CD14-positive monocyte (primary cell): ENCODE results near the gene UTP11. TPM values are rescaled to one million over a fixed set of nuclear protein-coding genes. Genes with fewer than 3 reads are reported as not detected.

ENCODE experiments used
- DNase-seq, 3 donors: peaks; one replicate each; pipeline ENCODE4 v3.0.0-alpha.2; 2011 to 2022
- H2AFZ ChIP-seq: 2 replicates; pipeline ENCODE4 v1.6.0; 2012; ENCODE audit warnings: mild to moderate bottlenecking, low read depth, low read length, inconsistent platforms; ENCODE audit not compliant: insufficient read depth, poor library complexity, severe bottlenecking
- H3K27ac ChIP-seq, 2 donors: 1 replicate in 1 of 2; 2 replicates in 1 of 2; pipeline ENCODE4 v1.5.1; 2012 to 2013; ENCODE audit warnings: low read length in 2 of 2, control low read depth in 1 of 2, inconsistent platforms in 1 of 2, low read depth in 1 of 2, mild to moderate bottlenecking in 1 of 2
- H3K27me3 ChIP-seq, 2 donors: one replicate each; pipeline versions ENCODE4 v1.6.0 to v1.6.1; 2011 to 2013; ENCODE audit warnings: low read length in 2 of 2; ENCODE audit not compliant: control insufficient read depth in 2 of 2, insufficient read depth in 2 of 2
- H3K36me3 ChIP-seq, 2 donors: replicated peaks in 1 of 2; 1 replicate in 1 of 2; 2 replicates in 1 of 2; pipeline versions ENCODE4 v1.5.1 to v1.6.1; 2012 to 2013; ENCODE audit warnings: low read length in 2 of 2, control low read depth in 1 of 2, inconsistent platforms in 1 of 2, mild to moderate bottlenecking in 1 of 2; ENCODE audit not compliant: insufficient read depth in 2 of 2, control insufficient read depth in 1 of 2
- H3K4me1 ChIP-seq, 2 donors: 1 replicate in 1 of 2; 2 replicates in 1 of 2; pipeline versions ENCODE4 v1.5.1 to v1.6.1; 2012 to 2013; ENCODE audit warnings: low read length in 2 of 2, control low read depth in 1 of 2, inconsistent platforms in 1 of 2, mild to moderate bottlenecking in 1 of 2, moderate library complexity in 1 of 2; ENCODE audit not compliant: insufficient read depth in 2 of 2, control insufficient read depth in 1 of 2
- H3K4me2 ChIP-seq: replicated peaks from 2 replicates; pipeline ENCODE3; 2012; ENCODE audit warnings: low read length, moderate library complexity, mild to moderate bottlenecking; ENCODE audit not compliant: poor library complexity, severe bottlenecking; ENCODE audit errors: extremely low read depth
- H3K4me3 ChIP-seq, 3 experiments: fragments of 200-600 bp in 1 of 3; sonication (generic) in 1 of 3; replicated peaks in 1 of 3; 1 replicate in 2 of 3; 2 replicates in 1 of 3; pipeline ENCODE4 v1.5.1; 2011 to 2013; ENCODE audit warnings: low read length in 3 of 3, mild to moderate bottlenecking in 3 of 3, control low read depth in 2 of 3, low read depth in 2 of 3, inconsistent platforms in 1 of 3, moderate library complexity in 1 of 3
- H3K79me2 ChIP-seq: 2 replicates; pipeline ENCODE4 v1.6.0; 2012; ENCODE audit warnings: mild to moderate bottlenecking, control low read depth, inconsistent platforms, low read length, moderate library complexity; ENCODE audit not compliant: insufficient read depth
- H3K9ac ChIP-seq: 2 replicates; pipeline ENCODE4 v1.6.0; 2017; ENCODE audit warnings: low read length, mild to moderate bottlenecking; ENCODE audit not compliant: insufficient read depth, poor library complexity, severe bottlenecking
- H3K9me3 ChIP-seq, 2 donors: replicated peaks in 1 of 2; 1 replicate in 1 of 2; 2 replicates in 1 of 2; pipeline versions ENCODE4 v1.5.1 to v1.6.1; 2012 to 2013; ENCODE audit warnings: low read length in 2 of 2, control low read depth in 1 of 2; ENCODE audit not compliant: control insufficient read depth in 1 of 2, insufficient read depth in 1 of 2
- H4K20me1 ChIP-seq: 2 replicates; pipeline ENCODE4 v1.6.0; 2012; ENCODE audit warnings: mild to moderate bottlenecking, low read length, control low read depth, moderate library complexity; ENCODE audit not compliant: insufficient read depth
- H3K27ac Mint-ChIP-seq, 7 donors: one replicate each; pipeline ENCODE4 v1.8.0; 2020; ENCODE audit warnings: mild to moderate bottlenecking in 7 of 7, mixed read lengths in 7 of 7, moderate library complexity in 6 of 7, inconsistent platforms in 2 of 7
- H3K27me3 Mint-ChIP-seq, 3 donors: one replicate each; pipeline ENCODE4 v1.8.0; 2021 to 2022; ENCODE audit warnings: low read depth in 3 of 3, mild to moderate bottlenecking in 3 of 3, mixed read lengths in 3 of 3, moderate library complexity in 3 of 3, inconsistent platforms in 1 of 3
- H3K36me3 Mint-ChIP-seq, 2 donors: one replicate each; pipeline ENCODE4 v1.8.0; 2020; ENCODE audit warnings: mixed read lengths in 2 of 2, inconsistent platforms in 1 of 2, mild to moderate bottlenecking in 1 of 2
- H3K4me1 Mint-ChIP-seq: one replicate; pipeline ENCODE4 v1.8.0; 2020; ENCODE audit warnings: mild to moderate bottlenecking, mixed read lengths
- H3K4me3 Mint-ChIP-seq, 2 donors: one replicate each; pipeline ENCODE4 v1.8.0; 2020; ENCODE audit warnings: mild to moderate bottlenecking in 2 of 2, mixed read lengths in 2 of 2, moderate library complexity in 1 of 2
- H3K9me3 Mint-ChIP-seq, 7 donors: one replicate each; pipeline ENCODE4 v1.8.0; 2020 to 2022; ENCODE audit warnings: mixed read lengths in 7 of 7, mild to moderate bottlenecking in 6 of 7, moderate library complexity in 6 of 7, inconsistent platforms in 2 of 7
- WGBS: methylation state at CpG from one replicate; pipeline ENCODE4 v1.1.5; 2013; ENCODE audit warnings: missing lambda C conversion rate; ENCODE audit not compliant: insufficient coverage; 5-methylcytosine and 5-hydroxymethylcytosine counted together
- intact Hi-C, 2 donors: fragments of 100-400 bp; cut with micrococcal nuclease; formaldehyde crosslinking; loops; one replicate each; pipeline versions ENCODE4 v1.15.0 to v1.15.1; 2023
- polyA plus RNA-seq, 3 donors: library from polyadenylated mRNA; depleted of rRNA in 1 of 3; unstranded in 2 of 3; stranded (reverse) in 1 of 3; fragments of 300-500 nt in 2 of 3; fragments of >200 nt in 1 of 3; fragmentation: Illumina TruSeq in 2 of 3; gene quantifications; 1 replicate in 2 of 3; 2 replicates in 1 of 3; pipeline ENCODE4 v1.2.3, GENCODE V29; 2012 to 2021
- TF ChIP-seq, protein P1 (sequence below): fragments of 200-600 bp; IDR thresholded peaks from one replicate; pipeline ENCODE4 v1.8.0; 2022; ENCODE audit warnings: antibody characterized with exemption, mild to moderate bottlenecking

The UTP11 gene
- polyA plus RNA-seq, 3 donors = 10.9 to 26.0 (median 20.5) TPM

- no peak for DNase-seq
- Histone ChIP-seq H3K27ac (no peak overlapping the region), H3K4me1 (peaks cover 17 to 23% of the 10 kb centered on the region in 2 donors), H3K4me3 (no peak overlapping the region), H2AFZ (no peak overlapping the region), H4K20me1 (peaks cover 14% of the 10 kb centered on the region), H3K9me3 (peaks cover 0 to 4% of the 10 kb centered on the region in 2 donors), H3K36me3 (peaks cover 49 to 72% of the 10 kb centered on the region in 2 donors), H3K9ac (no peak overlapping the region), H3K27me3 (no peaks in the 10 kb centered on the region), H3K4me2 (no peak overlapping the region), H3K79me2 (peaks cover 53% of the 10 kb centered on the region)
- peaks cover 0 to 2% (median 0%) of the 10 kb centered on the region in 3 donors for H3K27me3 Mint-ChIP-seq
- peaks cover 18% of the 10 kb centered on the region for H3K4me1 Mint-ChIP-seq
- no peak overlapping the region for H3K4me3 Mint-ChIP-seq
- peak overlapping the region in 1 of 7 donors; percentile 60 for H3K27ac Mint-ChIP-seq
- TF ChIP-seq, protein P1, sequence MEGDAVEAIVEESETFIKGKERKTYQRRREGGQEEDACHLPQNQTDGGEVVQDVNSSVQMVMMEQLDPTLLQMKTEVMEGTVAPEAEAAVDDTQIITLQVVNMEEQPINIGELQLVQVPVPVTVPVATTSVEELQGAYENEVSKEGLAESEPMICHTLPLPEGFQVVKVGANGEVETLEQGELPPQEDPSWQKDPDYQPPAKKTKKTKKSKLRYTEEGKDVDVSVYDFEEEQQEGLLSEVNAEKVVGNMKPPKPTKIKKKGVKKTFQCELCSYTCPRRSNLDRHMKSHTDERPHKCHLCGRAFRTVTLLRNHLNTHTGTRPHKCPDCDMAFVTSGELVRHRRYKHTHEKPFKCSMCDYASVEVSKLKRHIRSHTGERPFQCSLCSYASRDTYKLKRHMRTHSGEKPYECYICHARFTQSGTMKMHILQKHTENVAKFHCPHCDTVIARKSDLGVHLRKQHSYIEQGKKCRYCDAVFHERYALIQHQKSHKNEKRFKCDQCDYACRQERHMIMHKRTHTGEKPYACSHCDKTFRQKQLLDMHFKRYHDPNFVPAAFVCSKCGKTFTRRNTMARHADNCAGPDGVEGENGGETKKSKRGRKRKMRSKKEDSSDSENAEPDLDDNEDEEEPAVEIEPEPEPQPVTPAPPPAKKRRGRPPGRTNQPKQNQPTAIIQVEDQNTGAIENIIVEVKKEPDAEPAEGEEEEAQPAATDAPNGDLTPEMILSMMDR = no peak
- peaks cover 0 to 8% (median 3%) of the 10 kb centered on the region in 7 donors for H3K9me3 Mint-ChIP-seq
- peaks cover 46 to 60% of the 10 kb centered on the region in 2 donors for H3K36me3 Mint-ChIP-seq
- intact Hi-C loops = loop anchor here in 1 of 2 donors (5.0 to 10.0 kb wide), 4 partner anchors 84 to 461 kb away; partner anchors contain the start of genes CDCA8, DNALI1, GNL2 and SNIP1
- 68% methylated on average over 3 of the region's 6 CpGs for WGBS
Observed at GRCh38 chr1:38015978-38016725, 3.6 kb downstream of the UTP11 start.

- H3K79me2 ChIP-seq = peaks cover 40% of the 10 kb centered on the region
- intact Hi-C loops = loop anchor here in 1 of 2 donors (5.0 to 10.0 kb wide), 4 partner anchors 87 to 464 kb away; partner anchors contain the start of genes CDCA8, DNALI1, GNL2 and SNIP1
- peaks cover 69 to 86% of the 10 kb centered on the region in 2 donors for H3K36me3 Mint-ChIP-seq
Observed at GRCh38 chr1:38018864-38019343, 6.4 kb downstream of the UTP11 start.

More at GRCh38 chr1:38018864-38019343, 6.4 kb downstream of the UTP11 start:
- Mint-ChIP-seq H3K4me1 (peaks cover 4% of the 10 kb centered on the region), H3K4me3 (no peak overlapping the region), H3K27me3 (peaks cover 0 to 2% (median 0%) of the 10 kb centered on the region in 3 donors), H3K9me3 (peaks cover 0 to 2% (median 0%) of the 10 kb centered on the region in 7 donors), H3K27ac (peak overlapping the region in 2 of 7 donors; percentile 41 to 53)
- no peak overlapping the region for H3K4me3 ChIP-seq
- H3K9me3 ChIP-seq = no peaks in the 10 kb centered on the region
- no peak overlapping the region for H3K4me2 ChIP-seq
- peaks cover 75 to 99% of the 10 kb centered on the region in 2 donors for H3K36me3 ChIP-seq
- no peak overlapping the region for H3K27ac ChIP-seq
- H3K27me3 ChIP-seq = no peaks in the 10 kb centered on the region
- no peak overlapping the region for H3K9ac ChIP-seq
- DNase-seq = peak in 1 of 3 donors; percentile 49
- 73% methylated on average over 4 of the region's 6 CpGs for WGBS
- peaks cover 3 to 5% of the 10 kb centered on the region in 2 donors for H3K4me1 ChIP-seq
- TF ChIP-seq, protein P1 = peak; percentile 68
- H4K20me1 ChIP-seq = peaks cover 14% of the 10 kb centered on the region
- no peak overlapping the region for H2AFZ ChIP-seq
